Germinal center (tissue), 1 donor: ENCODE measurements around the gene HTR5A.

Experiments
- DNase-seq: peaks from one replicate; pipeline ENCODE4 v3.0.0; 2012; ENCODE audit warnings: mixed read lengths, low spot score

HTR5A gene

DNA sequence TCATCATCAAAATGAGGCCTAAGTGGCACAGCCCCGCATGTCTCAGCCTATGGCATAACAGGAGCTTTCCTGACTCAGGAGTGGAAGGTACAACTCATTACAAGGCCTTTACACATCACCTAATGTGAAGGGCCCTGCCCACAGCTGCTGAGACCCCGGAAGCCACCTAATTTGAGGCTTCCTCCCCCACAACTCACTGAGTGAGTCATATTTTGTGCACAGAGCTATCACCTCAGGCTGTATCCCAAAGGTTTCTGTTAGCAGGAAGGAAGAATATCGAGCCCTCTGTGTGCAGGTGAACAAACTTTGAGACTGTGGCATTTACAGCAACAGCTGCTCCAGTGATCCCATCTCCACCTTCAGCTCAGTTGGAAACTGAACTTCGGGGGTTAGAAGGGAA lies 20.6 kb downstream of the HTR5A start:
- DNase-seq: no peak

DNA sequence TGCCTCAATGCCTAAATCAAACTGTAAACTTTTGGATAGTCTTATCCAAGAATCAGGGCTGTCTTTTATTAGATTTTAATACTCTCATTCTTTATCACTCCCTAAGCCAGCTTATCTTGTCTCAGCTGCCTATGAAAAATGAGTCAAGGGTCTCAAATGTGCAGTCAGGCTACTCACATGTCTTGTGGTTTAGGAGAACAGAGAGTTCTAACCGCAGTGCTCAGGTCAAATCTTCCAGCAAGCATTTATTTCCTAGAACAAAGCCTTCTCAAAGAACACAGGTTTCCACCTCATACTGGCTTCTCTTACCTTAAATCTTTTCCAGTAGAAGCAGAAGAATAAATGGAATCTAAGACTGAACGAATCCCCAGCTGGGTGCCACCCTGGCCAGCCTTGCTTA lies 23.5 kb downstream of the HTR5A start:
- DNase-seq: no peak

DNA sequence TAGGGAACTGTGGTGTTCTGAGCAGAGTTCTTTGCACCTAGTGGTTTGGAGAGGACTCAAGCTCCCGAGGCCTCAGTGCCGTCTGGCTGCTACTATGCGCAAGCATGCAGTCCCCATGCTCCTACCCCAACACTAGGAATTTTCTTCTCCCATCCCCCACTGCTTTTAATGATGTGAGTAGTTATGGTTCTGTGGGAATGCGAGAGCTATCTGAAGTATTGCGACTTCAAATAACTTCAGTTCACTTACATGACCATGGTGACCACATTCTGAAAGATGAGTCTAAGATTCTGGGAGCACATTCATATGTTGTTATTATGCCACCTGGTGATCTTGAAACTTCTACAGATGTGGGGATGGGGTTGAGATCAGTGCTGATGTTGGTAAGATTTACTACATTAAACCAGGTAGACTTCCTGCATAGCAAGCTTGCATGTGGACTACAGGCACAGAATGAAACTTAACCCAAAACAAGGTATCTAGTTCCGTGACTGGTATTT lies 24.6 kb downstream of the HTR5A start:
- no peak for DNase-seq

DNA sequence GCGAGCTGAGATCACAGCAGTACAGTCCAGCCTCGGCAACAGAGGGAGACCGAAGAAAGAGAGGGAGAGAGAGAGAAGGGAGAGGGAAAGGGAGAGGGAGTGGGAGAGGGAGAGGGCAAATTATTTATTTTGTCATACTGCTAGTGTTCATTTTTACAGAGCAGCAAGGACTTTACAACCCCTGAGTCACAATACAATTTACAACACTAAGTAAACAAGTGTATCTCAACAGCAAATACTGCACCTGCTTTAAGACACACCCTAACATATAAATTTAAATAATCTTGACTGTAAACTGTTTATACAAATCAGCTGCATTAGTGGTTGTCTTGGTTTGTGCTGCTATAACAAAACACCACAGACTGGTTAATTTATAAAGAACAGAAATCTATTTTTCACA lies 27.2 kb downstream of the HTR5A start:
- DNase-seq: no peak

DNA sequence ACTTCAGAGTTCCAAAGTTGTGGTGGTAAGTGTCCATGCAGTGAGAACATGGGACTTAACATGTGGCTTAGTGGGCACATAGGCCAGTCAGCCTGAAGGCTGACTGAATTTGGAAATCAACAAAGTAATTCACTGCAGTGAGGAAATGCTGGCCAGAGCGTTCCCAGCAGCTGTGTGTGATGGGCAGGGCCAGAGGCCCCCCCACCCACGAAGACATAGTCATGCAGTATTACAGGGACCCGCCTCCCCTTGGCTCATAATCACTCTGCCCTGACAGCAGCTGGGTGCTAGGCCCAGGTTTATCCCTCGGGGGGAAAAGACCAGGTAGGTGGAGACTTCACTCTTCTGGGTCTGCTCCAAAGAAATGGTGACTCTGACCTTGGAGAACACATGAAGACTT lies 33.7 kb downstream of the HTR5A start:
- DNase-seq: no peak

DNA sequence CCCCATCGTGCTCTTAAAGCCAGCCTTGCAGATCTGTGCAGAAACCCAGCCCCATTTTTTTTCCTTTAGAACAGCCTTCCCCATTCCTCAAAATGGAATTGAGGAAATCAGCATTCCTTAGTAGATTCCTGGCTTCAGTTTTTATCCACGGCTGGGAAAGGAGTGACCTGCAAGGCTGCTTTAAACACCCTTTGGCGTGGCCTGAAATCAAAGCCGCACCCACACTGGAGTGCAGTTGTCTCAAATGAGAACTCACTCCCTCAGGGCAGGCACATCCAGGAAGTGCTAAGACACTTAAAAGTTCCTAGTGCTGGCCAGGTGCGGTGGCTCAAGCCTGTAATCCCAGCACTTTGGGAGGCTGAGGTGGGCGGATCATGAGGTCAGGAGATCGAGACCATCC lies 34.8 kb downstream of the HTR5A start:
- DNase-seq: no peak

DNA sequence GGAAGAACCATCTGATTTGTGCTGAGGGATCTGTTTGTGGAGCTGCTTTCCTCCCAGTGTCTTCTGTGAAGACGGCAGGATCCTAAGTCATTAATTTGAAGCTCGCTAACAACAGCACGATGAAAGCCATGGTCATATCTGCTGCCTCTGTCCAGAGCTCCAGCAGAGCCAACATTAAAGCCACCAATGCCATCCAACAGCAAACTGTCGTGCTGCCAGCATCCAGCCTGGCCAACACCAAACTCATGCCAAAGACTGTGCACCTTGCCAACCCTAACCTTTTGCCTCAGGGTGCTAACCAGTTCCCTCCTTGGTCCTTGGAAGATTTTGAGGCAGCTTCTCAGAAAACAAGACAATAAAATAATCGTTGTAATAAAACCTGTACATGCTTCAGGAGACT lies 36.2 kb downstream of the HTR5A start:
- no peak for DNase-seq

DNA sequence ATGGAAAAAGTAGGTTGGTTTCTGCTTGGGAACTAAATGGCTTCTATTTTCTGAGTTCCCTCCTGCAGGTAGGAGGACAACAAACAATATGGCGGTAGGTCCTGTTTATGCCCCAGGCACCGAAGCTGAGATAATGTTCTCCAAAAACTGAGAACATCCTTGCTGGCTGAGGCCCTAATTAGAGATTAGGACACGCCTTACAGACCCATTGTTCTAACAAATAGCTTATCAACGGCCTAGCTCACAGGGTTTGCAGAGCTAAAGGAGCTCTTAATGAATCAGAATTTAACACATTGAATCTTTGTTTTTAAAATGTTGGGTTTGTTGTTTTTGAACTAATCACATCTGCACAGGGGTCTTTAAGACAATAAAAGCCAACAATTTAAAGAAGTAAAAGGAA lies 37.0 kb downstream of the HTR5A start:
- DNase-seq: no peak

DNA sequence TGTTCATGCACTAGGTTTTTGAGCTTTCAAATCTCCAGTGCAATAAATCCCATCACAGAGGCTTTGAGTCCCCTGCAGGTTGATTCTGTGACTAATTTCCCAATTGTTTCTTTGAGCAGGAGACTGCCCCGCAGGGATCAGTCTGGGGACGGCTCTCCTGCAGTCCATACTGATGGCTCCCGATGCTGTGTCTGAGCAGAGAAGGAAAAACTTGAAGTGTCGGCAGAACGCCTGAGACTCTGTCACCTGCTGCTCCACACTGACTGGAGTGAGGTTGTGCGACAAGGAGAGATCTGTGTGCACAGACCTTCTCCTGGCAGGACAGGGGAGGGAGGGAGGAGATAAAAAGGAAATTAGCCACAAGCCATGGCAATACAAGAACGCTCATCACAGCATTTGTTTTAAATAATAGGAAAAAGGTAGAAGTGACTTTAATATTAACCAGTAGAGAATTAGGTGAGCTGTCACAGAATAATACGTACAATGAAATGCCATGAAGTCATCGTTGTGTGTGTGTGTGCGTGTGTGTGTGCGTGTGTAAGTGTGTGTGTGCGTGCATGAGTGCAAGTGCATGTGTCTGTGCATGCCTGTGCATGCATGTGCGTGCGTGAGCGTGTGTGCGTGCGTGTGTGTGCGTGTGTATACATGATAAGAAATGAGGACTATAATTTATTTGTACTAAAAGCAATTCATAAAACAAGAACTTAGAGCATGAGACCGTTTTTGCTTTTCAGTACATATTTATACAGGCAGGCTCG lies 38.2 kb downstream of the HTR5A start:
- no peak for DNase-seq

DNA sequence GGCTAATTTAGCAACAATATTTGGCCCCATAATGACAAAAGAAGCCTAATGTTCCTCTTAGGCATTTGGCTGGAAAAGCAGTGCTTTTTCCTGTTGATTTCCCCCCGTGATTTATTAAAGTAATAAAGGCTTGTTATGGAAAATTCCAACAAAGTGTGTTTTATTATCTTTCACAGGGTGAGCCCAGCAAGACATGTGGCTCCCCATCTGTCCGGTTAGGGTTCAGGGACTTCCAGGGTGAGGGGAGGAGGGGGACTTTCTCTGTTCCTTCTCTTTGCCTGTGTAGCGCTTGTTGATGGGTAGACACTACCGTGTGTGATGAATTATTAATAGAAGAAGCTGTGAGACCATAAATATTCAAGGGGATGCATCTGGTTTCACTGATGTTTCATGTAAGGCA lies 39.0 kb downstream of the HTR5A start:
- DNase-seq: no peak

DNA sequence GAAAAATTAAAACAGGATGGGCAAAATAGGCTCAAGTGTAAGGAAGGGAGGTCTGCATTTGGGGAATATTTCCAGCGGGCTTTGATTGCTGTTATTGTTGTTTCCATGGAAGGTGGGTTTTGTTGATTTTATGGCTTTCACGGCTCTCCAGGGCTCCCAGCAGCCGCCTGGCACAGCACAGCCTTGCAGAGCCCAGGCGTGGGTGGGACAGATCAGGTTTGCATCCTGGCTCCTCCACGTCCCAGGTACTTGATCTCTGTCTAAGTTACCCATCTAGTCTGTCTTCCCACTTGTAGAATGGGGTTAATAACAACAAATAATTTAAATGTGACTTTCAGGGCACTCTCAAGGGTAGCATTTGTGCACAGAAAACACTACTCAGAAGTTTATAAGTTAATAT lies 45.2 kb downstream of the HTR5A start:
- no peak for DNase-seq

DNA sequence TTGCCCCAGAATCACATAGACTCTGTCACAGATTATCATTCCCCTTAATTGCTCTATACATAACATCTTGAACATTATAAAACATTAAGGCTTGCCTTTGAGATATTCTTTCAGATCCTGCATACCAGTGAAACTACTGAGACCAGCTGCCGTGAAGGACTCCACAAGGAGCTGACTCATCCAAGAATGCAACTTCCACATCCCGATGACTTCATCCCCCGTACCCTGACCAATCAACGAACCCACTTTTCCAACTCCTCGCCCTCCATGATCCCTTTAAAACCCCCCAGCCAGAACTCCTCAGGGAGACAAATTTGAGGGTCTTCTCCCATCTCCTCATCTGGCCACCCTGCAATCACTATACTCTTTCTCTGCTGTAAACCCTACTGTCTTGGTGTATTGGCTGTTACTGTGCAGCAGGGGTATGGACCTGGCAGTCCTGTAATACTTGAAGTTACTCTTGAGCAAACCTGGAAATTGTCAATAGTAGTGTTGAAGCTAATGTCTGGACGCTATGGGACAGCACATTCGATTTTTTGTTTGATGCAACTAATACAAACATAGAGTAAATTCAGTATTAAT lies 49.8 kb downstream of the HTR5A start:
- no peak for DNase-seq

DNA sequence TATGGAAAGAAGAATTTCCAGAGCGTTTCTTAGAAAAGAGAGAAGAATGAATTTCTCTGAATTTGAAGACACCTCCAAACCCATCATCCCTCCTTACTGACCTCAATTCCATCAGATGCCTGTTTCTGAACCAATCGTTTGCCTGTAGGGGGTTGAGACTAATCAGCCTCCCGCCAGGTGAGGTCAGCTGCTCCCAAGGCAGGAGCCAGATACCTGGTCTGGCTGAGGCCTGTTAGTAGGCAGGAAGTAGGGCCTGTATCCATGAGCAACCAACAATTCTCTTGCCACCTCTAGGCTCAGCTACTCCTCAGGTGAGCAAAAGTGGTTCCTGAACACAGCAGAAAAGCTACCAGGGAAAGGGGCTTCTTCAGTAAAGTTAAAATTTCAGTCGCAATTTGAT lies 50.3 kb downstream of the HTR5A start:
- DNase-seq: no peak

DNA sequence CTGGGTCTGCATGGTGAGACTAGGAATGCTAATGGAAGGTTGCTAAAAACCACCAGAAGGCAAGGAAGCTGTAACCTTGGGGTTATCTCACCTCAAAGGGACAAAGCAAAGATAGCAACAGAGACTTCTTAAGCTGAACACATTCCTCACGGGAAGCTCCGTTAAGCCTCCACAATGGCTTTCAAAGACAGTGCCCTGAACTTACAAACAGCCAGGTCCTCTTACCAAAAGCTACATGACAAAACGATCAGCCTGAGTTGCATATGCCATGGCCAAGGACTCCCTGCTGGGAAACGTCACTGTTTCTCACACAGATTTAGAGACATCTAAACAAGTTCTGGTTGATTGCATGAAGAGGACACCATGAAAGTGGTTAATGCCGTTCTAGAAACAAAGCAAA lies 52.7 kb downstream of the HTR5A start:
- no peak for DNase-seq

DNA sequence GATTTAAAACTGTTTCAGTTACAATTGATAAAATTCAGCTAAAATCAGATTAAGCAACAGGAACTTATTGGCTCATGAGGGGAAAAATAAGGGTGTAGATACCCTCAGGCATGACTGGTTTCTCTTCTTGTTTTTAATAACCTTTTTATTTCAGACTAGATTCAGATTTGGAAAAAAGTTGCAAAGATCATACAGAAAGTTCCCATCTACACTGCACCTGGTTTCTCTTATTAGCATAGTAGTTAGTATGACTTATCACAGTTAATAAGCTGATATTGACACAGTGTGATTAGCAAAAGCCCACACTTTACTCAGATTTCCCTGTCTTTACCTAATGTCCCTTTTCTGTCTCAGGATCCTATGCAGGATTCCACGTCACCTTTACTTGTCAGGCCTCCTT lies 53.3 kb downstream of the HTR5A start:
- DNase-seq: no peak

DNA sequence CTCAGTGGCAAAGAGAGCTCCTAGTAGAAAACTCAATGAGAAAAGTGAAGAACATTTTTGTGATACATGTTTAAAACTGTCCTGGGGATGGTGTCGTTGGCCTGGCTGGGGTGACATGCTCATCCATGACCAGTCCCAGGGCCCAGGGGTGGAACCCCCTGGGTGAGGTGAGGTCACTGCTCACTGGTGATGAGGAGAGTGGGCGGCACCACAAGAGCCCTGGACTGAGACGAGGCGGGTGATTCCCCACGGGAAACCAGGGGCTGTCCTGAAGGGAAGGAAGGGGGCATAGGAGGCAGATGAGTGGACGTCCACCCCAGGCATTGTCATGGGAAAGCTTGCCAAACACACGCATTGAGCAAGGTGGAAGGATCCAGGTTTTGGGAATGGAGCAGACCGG lies 54.6 kb downstream of the HTR5A start:
- no peak for DNase-seq

DNA sequence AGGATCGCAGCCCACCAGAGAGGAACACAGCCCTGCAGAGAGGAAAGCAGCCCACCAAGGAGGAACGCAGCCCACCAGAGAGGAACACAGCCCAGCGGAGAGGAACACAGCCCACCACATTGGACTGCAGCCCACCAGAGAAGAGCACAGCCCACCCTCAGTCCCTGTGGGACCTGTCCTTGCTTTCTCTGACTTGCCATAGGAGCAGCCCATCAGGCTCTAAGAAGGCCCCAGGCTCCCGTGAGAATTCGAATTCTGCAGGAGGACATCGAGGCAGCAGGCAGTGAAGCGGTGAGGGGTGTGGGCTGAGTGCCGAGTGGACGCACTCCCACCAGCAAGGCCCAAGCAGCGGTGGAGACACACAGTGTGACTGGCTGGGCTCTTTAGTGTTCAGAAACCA lies 59.1 kb downstream of the HTR5A start:
- DNase-seq: no peak

DNA sequence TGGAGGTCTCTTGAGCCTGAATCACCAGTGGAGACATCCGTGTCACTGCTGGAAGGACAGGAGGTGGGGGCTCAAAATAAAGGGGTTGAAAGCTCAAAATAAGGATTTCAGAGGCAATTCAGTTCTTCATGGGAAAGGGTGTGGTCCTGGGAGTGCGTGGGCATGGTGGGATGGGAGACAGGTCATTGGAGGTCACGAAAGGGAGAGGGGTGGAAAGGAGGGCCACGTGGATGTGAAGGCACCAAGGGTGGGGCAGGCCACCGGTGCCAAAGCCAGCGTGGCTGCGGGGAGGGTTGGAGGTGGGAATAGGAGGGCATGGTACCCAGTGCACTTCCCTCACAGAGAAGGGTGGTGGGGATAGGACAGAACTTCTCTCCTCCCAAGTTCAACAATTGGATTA lies 59.7 kb downstream of the HTR5A start:
- DNase-seq: no peak

DNA sequence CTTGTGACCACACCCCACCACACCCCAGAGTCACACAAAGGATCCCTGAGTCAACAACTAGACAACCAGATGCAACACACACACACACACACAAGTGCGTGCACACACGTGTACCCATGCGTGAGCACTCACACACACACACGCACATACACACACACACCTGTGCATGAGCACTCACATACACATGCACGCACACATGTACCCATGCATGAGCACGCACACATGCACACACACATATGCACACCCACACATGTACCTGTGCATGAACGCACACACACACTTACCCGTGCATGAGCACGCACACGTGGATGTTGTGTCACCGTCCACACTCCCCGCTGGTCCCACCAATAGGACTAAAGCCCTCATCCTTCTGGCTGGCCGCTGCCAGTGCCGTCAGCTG lies 60.4 kb downstream of the HTR5A start:
- no peak for DNase-seq

DNA sequence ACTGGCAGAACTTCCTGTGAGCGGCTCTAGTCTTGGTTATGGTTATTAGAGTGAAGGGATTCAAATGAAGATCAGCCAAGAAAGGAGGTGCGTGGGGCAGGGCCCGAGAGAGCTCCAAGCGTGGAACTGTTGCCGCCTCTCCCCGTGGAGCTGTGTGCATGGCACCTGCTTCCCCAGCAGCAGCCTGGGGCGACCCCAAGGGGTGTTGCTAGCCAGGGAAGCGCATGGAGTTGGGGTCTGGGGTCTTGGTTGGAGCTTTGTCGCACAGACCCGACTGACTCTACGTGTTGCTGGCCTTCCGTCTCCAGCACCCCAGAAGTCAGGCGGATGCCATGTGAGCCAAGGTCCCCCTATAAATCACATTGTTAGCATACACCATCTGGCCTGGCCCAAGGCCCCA lies 61.0 kb downstream of the HTR5A start:
- no peak for DNase-seq

DNA sequence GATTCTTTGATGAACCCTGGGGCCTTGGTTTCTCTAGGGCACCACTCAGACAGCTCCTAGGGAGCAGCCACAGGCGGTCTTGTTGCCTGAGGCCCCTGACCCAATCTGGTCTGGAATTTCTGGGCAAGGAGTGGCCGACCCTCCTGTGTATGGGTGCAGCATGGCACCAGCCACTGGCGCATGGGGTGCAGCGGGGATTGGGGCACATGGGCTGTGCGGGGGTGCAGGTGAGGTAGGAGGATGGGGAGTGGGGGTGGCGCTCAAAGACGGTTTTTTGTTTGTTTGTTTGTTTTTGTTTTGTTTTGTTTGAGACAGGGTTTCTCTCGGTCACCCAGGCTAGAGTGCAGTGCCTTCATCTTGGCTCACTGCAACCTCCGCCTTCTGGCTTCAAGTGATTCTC lies 62.3 kb downstream of the HTR5A start:
- DNase-seq: no peak

DNA sequence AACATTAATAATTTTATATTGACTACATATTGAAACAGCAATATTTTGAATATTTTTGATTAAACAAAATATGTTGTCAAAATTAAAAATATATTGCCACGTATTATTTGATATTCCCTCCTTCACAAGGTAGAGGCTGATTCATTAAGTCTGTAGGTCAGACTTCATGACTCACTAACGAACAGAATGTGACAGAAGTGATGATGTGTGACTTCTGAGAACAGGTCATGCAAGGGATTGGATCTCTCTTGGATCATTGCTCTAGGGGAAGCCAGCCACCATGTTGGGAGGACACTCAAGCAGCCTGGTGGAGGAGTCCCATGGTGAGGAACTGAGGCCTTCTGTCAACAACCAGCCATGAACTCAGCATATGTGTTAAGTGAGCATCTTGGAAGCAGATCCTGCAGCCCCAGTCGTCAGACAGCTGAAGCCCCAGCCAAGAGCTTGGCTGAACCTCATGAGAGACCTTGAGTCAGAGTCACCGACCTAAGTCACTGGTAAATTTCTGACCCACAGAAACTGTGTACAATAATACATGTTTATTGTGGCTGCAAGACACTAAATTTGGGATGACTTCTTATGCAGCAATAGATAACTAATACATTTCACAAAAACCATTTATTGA lies 66.6 kb downstream of the HTR5A start:
- DNase-seq: no peak
